Measurements from ENCODE around the gene SLC25A17.

SLC25A17 gene

GRCh38 chr22:40817737-40818136 lies 1.4 kb downstream of the SLC25A17 start:
- TF ChIP-seq CTCF (IDR thresholded peaks at IDR 0.05; ENCODE audit: low read depth, low read length), result no peak
- no peak for DNase-seq (ENCODE audit: extremely low read depth, low read depth)

GRCh38 chr22:40813912-40814315 lies 5.2 kb downstream of the SLC25A17 start:
- DNase-seq (ENCODE audit: extremely low read depth, low read depth), result no peak
- TF ChIP-seq CTCF (IDR thresholded peaks at IDR 0.05; ENCODE audit: low read depth, low read length), result no peak

- TF ChIP-seq CTCF (IDR thresholded peaks at IDR 0.05; ENCODE audit: low read depth, low read length), result no peak
Measured at GRCh38 chr22:40808018-40808841, 10.9 kb downstream of the SLC25A17 start.

GRCh38 chr22:40806711-40807110 lies 12.4 kb downstream of the SLC25A17 start:
- no peak for DNase-seq (ENCODE audit: extremely low read depth, low read depth)

More at GRCh38 chr22:40808018-40808841, 10.9 kb downstream of the SLC25A17 start:
- DNase-seq (ENCODE audit: extremely low read depth, low read depth), result no peak

GRCh38 chr22:40805699-40806203 lies 13.4 kb downstream of the SLC25A17 start:
- DNase-seq (ENCODE audit: extremely low read depth, low read depth), result no peak
- TF ChIP-seq CTCF (IDR thresholded peaks at IDR 0.05; ENCODE audit: low read depth, low read length), result no peak

More at GRCh38 chr22:40806711-40807110, 12.4 kb downstream of the SLC25A17 start:
- no peak for TF ChIP-seq CTCF (IDR thresholded peaks at IDR 0.05; ENCODE audit: low read depth, low read length)

GRCh38 chr22:40805239-40805638 lies 13.9 kb downstream of the SLC25A17 start:
- TF ChIP-seq CTCF (IDR thresholded peaks at IDR 0.05; ENCODE audit: low read depth, low read length), result no peak

GRCh38 chr22:40803321-40803720 lies 15.8 kb downstream of the SLC25A17 start:
- no peak for DNase-seq (ENCODE audit: extremely low read depth, low read depth)
- TF ChIP-seq CTCF (IDR thresholded peaks at IDR 0.05; ENCODE audit: low read depth, low read length), result no peak

More at GRCh38 chr22:40805239-40805638, 13.9 kb downstream of the SLC25A17 start:
- no peak for DNase-seq (ENCODE audit: extremely low read depth, low read depth)
